K562 (cell line): Measurements from ENCODE around the gene NUP62CL. TPM values are rescaled to one million over a fixed set of nuclear protein-coding genes. Genes with fewer than 3 reads are reported as not detected.
A peak's percentile ranks its signal among the peaks of the same experiment; 100 is the strongest.

Experiments used
- ATAC-seq: fragments of 200-7000 bp; cut with Tn5 transposase; 3 replicates; pipeline ENCODE4 v1.9.1; 2020; ENCODE audit warnings: moderate library complexity
- BruUV-seq: library from RNA; stranded (reverse); fragments of 400-500 nt; replicated peaks from 2 replicates; lab custom pipeline; 2021; lab: Mats Ljungman, UMichigan
- CTCF ChIA-PET: fragments of 300-600 bp; formaldehyde crosslinking; extraction: SDS; loops from one replicate; lab custom pipeline; 2021; ENCODE audit warnings: low intra/inter-chr PET ratio; lab: Yijun Ruan, JAX
- POLR2A ChIA-PET: fragments of 300-600, 350-650 bp; sonication (Branson Sonifier 250); formaldehyde crosslinking; extraction: SDS; loops from one replicate; lab custom pipeline; 2021; ENCODE audit warnings: antibody characterized with exemption, inconsistent platforms; lab: Yijun Ruan, JAX
- DNase-seq, 4 experiments: peaks; one replicate each; pipeline versions ENCODE4 v3.0.0 to v3.0.0-alpha.2; 2011 to 2018; ENCODE audit warnings: low spot score in 3 of 4, mixed read lengths in 3 of 4; ENCODE audit errors: extremely low read depth in 1 of 4
- FAIRE-seq: peaks from 2 replicates; lab custom pipeline; 2011; peaks lifted over from hg19 to GRCh38; lab: Jason Lieb, UNC
- H2AFZ ChIP-seq: 2 replicates; pipeline ENCODE4 v1.6.0; 2011; ENCODE audit warnings: low read depth, low read length, control low read depth, inconsistent platforms
- H3K27ac ChIP-seq: fragments of 200-600 bp; 3 replicates; pipeline ENCODE4 v1.8.0; 2011; ENCODE audit warnings: low read depth, mild to moderate bottlenecking, control low read depth, inconsistent platforms, low read length, moderate library complexity, mixed read lengths; ENCODE audit errors: extremely low read depth
- H3K27me3 ChIP-seq, 2 experiments: fragments of 300-600 bp in 1 of 2; 2 replicates in 1 of 2; 3 replicates in 1 of 2; pipeline versions ENCODE4 v1.6.0 to v1.8.0; 2011; ENCODE audit warnings: inconsistent platforms in 2 of 2, low read length in 2 of 2, mild to moderate bottlenecking in 1 of 2, mixed read lengths in 1 of 2, moderate library complexity in 1 of 2; ENCODE audit not compliant: control insufficient read depth in 2 of 2, insufficient read depth in 2 of 2
- H3K36me3 ChIP-seq: fragments of 300-600 bp; 3 replicates; pipeline ENCODE4 v1.8.0; 2011; ENCODE audit warnings: mild to moderate bottlenecking, low read length, inconsistent platforms; ENCODE audit not compliant: control insufficient read depth, insufficient read depth
- H3K4me1 ChIP-seq, 2 experiments: fragments of 200-600 bp in 1 of 2; replicated peaks in 1 of 2; 2 replicates in 1 of 2; 3 replicates in 1 of 2; pipeline versions ENCODE4 v1.5.1 to v1.8.0; 2011; ENCODE audit warnings: inconsistent platforms in 2 of 2, low read length in 2 of 2, mild to moderate bottlenecking in 1 of 2, mixed read lengths in 1 of 2, moderate library complexity in 1 of 2; ENCODE audit not compliant: control insufficient read depth in 2 of 2, insufficient read depth in 2 of 2
- H3K4me2 ChIP-seq: 2 replicates; pipeline ENCODE4 v1.6.1; 2011; ENCODE audit warnings: low read length, control low read depth, inconsistent platforms, mixed read lengths; ENCODE audit not compliant: insufficient read depth
- H3K4me3 ChIP-seq: fragments of 200-600 bp; sonication (generic), shearing (Covaris generic); 2 replicates; pipeline ENCODE4 v1.5.1; 2016; ENCODE audit warnings: control low read depth, inconsistent platforms
- H3K79me2 ChIP-seq: fragments of 200-600 bp; 3 replicates; pipeline ENCODE4 v1.8.0; 2011; ENCODE audit warnings: low read length, inconsistent platforms; ENCODE audit not compliant: control insufficient read depth, insufficient read depth
- H3K9ac ChIP-seq, 2 experiments: 2 replicates each; pipeline versions ENCODE4 v1.6.0 to v1.6.1; 2011; ENCODE audit warnings: low read depth in 2 of 2, low read length in 2 of 2, control low read depth in 1 of 2, inconsistent platforms in 1 of 2, mild to moderate bottlenecking in 1 of 2, mixed read lengths in 1 of 2; ENCODE audit not compliant: insufficient read depth in 1 of 2
- H3K9me1 ChIP-seq: one replicate; pipeline ENCODE4 v1.6.0; 2011; ENCODE audit warnings: inconsistent platforms, mild to moderate bottlenecking, low read length, moderate library complexity; ENCODE audit not compliant: control insufficient read depth, insufficient read depth
- H3K9me3 ChIP-seq: replicated peaks from 2 replicates; pipeline ENCODE4 v1.5.1; 2011; ENCODE audit warnings: low read depth, low read length, inconsistent platforms; ENCODE audit not compliant: control insufficient read depth, insufficient read depth
- H4K20me1 ChIP-seq: replicated peaks from 2 replicates; pipeline ENCODE4 v1.6.1; 2011; ENCODE audit warnings: low read length, inconsistent platforms, mixed read lengths; ENCODE audit not compliant: control insufficient read depth, insufficient read depth
- GABPA ChIP-seq: fragments of 200-800 bp; sonication (Bioruptor generic); conservative IDR thresholded peaks from 2 replicates; pipeline ENCODE4 v1.6.1; 2016; ENCODE audit warnings: low read depth, missing genetic modification characterization, missing compliant biosample characterization
- GTF2E2 ChIP-seq: fragments of 200-800 bp; sonication (Bioruptor generic); IDR thresholded peaks from 2 replicates; pipeline ENCODE4 v1.6.1; 2016; ENCODE audit warnings: missing genetic modification characterization, missing compliant biosample characterization
- HES1 ChIP-seq: fragments of 450-650 bp; IDR thresholded peaks from 2 replicates; pipeline ENCODE4 v1.6.1; 2016; ENCODE audit warnings: low read depth, mild to moderate bottlenecking, moderate library complexity
- KAT2B ChIP-seq: IDR thresholded peaks from one replicate; pipeline ENCODE4 v1.6.1; 2012; ENCODE audit warnings: low read depth, mild to moderate bottlenecking, control low read depth, inconsistent platforms, low read length, moderate library complexity
- KAT7 ChIP-seq: sonication (generic); formaldehyde crosslinking; IDR thresholded peaks from 2 replicates; pipeline ENCODE4 v1.8.0; 2022; ENCODE audit warnings: missing genetic modification reagents, mild to moderate bottlenecking, borderline replicate concordance
- OTX1 ChIP-seq: fragments of 450-650 bp; formaldehyde crosslinking; IDR thresholded peaks from 2 replicates; pipeline ENCODE4 v1.4.0; 2022; ENCODE audit warnings: mild to moderate bottlenecking
- PRPF4 ChIP-seq: fragments of 200-400 bp; formaldehyde crosslinking; IDR thresholded peaks from one replicate; pipeline ENCODE4 v1.6.1; 2017; ENCODE audit warnings: low read length, low read depth, mild to moderate bottlenecking; ENCODE audit not compliant: insufficient read depth, poor library complexity, severe bottlenecking
- PURB ChIP-seq: sonication (generic); formaldehyde crosslinking; IDR thresholded peaks from 2 replicates; pipeline ENCODE4 v1.9.0; 2021; ENCODE audit warnings: low read depth, mild to moderate bottlenecking, missing genetic modification reagents
- ZNF398 ChIP-seq: fragments of 250-450 bp; sonication (Bioruptor Pico); IDR thresholded peaks from 2 replicates; pipeline ENCODE4 v1.8.0; 2021; ENCODE audit warnings: moderate library complexity, mild to moderate bottlenecking, inconsistent platforms
- WGBS: fragments of 100-300 bp; shearing (Covaris generic); methylation state at CpG from one replicate; pipeline ENCODE4 v1.1.6; 2016; ENCODE audit warnings: low coverage, mixed read lengths; ENCODE audit not compliant: insufficient coverage; ENCODE audit errors: missing lambda C conversion rate; 5-methylcytosine and 5-hydroxymethylcytosine counted together
- in situ Hi-C: fragments of 300-500 bp; cut with MboI; formaldehyde crosslinking; loops from 4 replicates; pipeline ENCODE4 v1.15.0; 2018; ENCODE audit warnings: inconsistent platforms, mixed read lengths
- intact Hi-C: fragments of 100-400 bp; cut with micrococcal nuclease; formaldehyde crosslinking; loops from 2 replicates; pipeline ENCODE4 v1.14.2; 2022
- polyA plus RNA-seq, 8 experiments: library from polyadenylated mRNA; depleted of rRNA in 4 of 8; stranded (reverse) in 5 of 8; unstranded in 3 of 8; fragments of >200 nt; fragmentation: Nextera tagmentation in 2 of 8; fragmentation: Illumina TruSeq in 1 of 8; extraction: Ambion mirVana in 2 of 8; extraction: Trizol in 1 of 8; gene quantifications; 2 replicates each; pipeline versions ENCODE4 v1.2.1 to v1.2.3, GENCODE V29; 2011 to 2014; ENCODE audit warnings: inconsistent platforms in 1 of 8, missing spikeins in 1 of 8
- total RNA-seq, 7 experiments: library from RNA; depleted of rRNA in 6 of 7; stranded (reverse); fragments of >200 nt in 6 of 7; fragmentation: Illumina TruSeq in 2 of 7; extraction: Trizol in 2 of 7; gene quantifications; 2 replicates each; pipeline versions ENCODE4 v1.2.1 to v1.2.3, GENCODE V29; 2011 to 2021; ENCODE audit warnings: low replicate concordance in 1 of 7
- TF ChIP-seq, protein P1 (sequence below): fragments of 450-650 bp; formaldehyde crosslinking; conservative IDR thresholded peaks from 2 replicates; pipeline ENCODE4 v1.4.0; 2022; ENCODE audit warnings: mild to moderate bottlenecking, missing genetic modification characterization
- TF ChIP-seq, protein P2 (sequence below): sonication (generic); formaldehyde crosslinking; IDR thresholded peaks from 2 replicates; pipeline ENCODE4 v1.9.0; 2022; ENCODE audit warnings: mild to moderate bottlenecking, missing genetic modification reagents
- TF ChIP-seq, protein P3 (sequence below): fragments of 250-450 bp; sonication (Bioruptor Pico); IDR thresholded peaks from 2 replicates; pipeline ENCODE4 v1.6.1; 2021; ENCODE audit warnings: mild to moderate bottlenecking
- TF ChIP-seq, protein P4 (sequence below): sonication (generic); formaldehyde crosslinking; IDR thresholded peaks from 2 replicates; pipeline ENCODE4 v1.8.0; 2022; ENCODE audit warnings: missing genetic modification reagents, mild to moderate bottlenecking, borderline replicate concordance

NUP62CL gene
- total and polyA plus RNA-seq, 9 of the 15 experiments (the other 6 are each of a cell fraction or from before 2014, with no cell fraction given), result 29.7 to 101 (median 42.7) TPM

DNA sequence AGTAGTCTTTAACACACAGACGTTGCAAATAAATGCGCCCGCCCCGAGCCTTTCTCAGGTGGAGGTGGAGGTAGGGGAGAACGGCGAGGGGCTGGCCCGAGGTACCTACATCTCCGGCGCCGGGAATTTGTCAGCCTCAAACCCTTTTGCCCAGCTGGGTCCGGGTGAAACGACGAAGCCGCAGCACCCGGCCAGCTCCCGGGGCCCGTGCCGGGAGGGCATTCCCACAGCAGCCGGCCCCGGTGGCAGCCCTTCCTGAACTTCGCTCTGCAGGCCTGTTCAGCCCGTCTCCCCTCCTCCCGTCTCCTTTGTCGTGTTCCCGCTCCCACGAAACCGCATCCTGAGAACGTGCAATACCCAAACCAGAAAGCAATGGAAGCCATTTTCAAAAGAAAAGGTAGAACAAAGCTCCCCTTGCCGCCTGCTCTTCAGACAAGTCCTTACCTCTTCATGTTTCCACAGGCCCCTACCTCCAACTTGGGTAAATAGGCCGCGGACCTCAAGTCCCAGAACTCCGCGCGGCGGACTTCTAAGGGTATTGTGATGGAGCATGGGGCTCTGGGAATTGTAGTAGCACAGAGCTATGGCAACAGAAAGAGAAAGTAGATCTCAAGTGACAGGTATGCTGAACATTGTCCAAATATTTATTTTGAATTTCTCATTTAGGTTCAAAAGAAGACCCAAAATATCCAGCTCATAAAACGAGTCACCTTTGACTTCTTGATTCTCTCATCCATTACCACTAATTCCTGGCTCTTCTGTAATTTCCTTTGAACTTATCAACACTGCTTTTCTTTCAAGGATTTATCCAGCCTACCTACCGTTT, 87.7 kb downstream of the NUP62CL start, which contains the start of gene RBM41:
Gene RBM41 (minus strand): TSS at position 501 of the 826 bp plus-strand sequence. CDS start 49 bp downstream, at position 452.
- Histone ChIP-seq H3K4me1 (peaks cover 0 to 3% of the 10 kb centered on the region in 2 experiments; a peak in 1 of 5 replicates), H3K4me3 (peak within 1 kb of the TSS; percentile 56), H3K27me3 (no peaks in the 10 kb centered on the region), H4K20me1 (no peaks in the 10 kb centered on the region), H3K79me2 (peaks cover 13% of the 10 kb centered on the region; the same call in 2 of the 3 replicates), H3K4me2 (peak within 1 kb of the TSS; percentile 79), H3K36me3 (peaks cover 70% of the 10 kb centered on the region), H2AFZ (peak within 1 kb of the TSS; percentile 69), H3K9me3 (no peaks in the 10 kb centered on the region), H3K9me1 (no peaks in the 10 kb centered on the region), H3K9ac (peak within 1 kb of the TSS; percentile 66 to 92), H3K27ac (peak within 1 kb of the TSS; percentile 58)
- CTCF ChIA-PET, result no interaction called here
- peak; percentile 98 for ATAC-seq
- POLR2A ChIA-PET, result no interaction called here
- peak; percentile 62 for FAIRE-seq
- 38% methylated on average over 24 of the region's 37 CpGs for WGBS
- TSS peak; percentile 48 for BruUV-seq
- intact Hi-C loops (no loop called here), in situ Hi-C loops (no loop called here)
- peak; percentile 15 to 73 (median 26) for DNase-seq
- TF ChIP-seq, protein P1, sequence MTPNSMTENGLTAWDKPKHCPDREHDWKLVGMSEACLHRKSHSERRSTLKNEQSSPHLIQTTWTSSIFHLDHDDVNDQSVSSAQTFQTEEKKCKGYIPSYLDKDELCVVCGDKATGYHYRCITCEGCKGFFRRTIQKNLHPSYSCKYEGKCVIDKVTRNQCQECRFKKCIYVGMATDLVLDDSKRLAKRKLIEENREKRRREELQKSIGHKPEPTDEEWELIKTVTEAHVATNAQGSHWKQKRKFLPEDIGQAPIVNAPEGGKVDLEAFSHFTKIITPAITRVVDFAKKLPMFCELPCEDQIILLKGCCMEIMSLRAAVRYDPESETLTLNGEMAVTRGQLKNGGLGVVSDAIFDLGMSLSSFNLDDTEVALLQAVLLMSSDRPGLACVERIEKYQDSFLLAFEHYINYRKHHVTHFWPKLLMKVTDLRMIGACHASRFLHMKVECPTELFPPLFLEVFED, result no peak
- peak; percentile 62; the same call in 1 of the 2 replicates for TF ChIP-seq GTF2E2 (tag)
- no peak for TF ChIP-seq KAT7 (CRISPR knock-in tag)
- TF ChIP-seq OTX1 (CRISPR knock-in tag), result no peak
- TF ChIP-seq, protein P2, sequence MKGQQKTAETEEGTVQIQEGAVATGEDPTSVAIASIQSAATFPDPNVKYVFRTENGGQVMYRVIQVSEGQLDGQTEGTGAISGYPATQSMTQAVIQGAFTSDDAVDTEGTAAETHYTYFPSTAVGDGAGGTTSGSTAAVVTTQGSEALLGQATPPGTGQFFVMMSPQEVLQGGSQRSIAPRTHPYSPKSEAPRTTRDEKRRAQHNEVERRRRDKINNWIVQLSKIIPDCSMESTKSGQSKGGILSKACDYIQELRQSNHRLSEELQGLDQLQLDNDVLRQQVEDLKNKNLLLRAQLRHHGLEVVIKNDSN (CRISPR knock-in tag), result no peak
- TF ChIP-seq PRPF4, result no peak
- TF ChIP-seq ZNF398 (CRISPR knock-in tag), result no peak
- no peak for TF ChIP-seq KAT2B
- TF ChIP-seq PURB (CRISPR knock-in tag), result no peak
- no peak for TF ChIP-seq HES1
- TF ChIP-seq, protein P3, sequence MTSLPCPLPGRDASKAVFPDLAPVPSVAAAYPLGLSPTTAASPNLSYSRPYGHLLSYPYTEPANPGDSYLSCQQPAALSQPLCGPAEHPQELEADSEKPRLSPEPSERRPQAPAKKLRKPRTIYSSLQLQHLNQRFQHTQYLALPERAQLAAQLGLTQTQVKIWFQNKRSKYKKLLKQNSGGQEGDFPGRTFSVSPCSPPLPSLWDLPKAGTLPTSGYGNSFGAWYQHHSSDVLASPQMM (CRISPR knock-in tag), result no peak
- TF ChIP-seq, protein P4, sequence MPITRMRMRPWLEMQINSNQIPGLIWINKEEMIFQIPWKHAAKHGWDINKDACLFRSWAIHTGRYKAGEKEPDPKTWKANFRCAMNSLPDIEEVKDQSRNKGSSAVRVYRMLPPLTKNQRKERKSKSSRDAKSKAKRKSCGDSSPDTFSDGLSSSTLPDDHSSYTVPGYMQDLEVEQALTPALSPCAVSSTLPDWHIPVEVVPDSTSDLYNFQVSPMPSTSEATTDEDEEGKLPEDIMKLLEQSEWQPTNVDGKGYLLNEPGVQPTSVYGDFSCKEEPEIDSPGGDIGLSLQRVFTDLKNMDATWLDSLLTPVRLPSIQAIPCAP (CRISPR knock-in tag), result 0 out of 2 replicates have a peak, but pooled peaks have one; percentile 30
- no peak for TF ChIP-seq GABPA (tag)
